A549 treated with Hydrocortisone at 1 μM for 4 hours (cell line): ENCODE results near the gene SLC25A19. TPM values are rescaled to one million over a fixed set of nuclear protein-coding genes. Genes with fewer than 3 reads are reported as not detected.

ENCODE experiments used
- total RNA-seq: library from RNA; stranded (reverse); fragments of 200-300 nt; extraction: Qiagen RNA extraction; gene quantifications from 5 replicates; pipeline ENCODE4 v1.2.3, GENCODE V29; 2022

The SLC25A19 gene
- total RNA-seq = 17.3 to 18.6 TPM (median 17.9 TPM) in 5 replicates

GRCh38 chr17:75289115-75289831 lies at the start of gene SLC25A19:
TSS of gene SLC25A19 (minus strand) at chr17:75289433. CDS start at chr17:75286764, 2,669 bp downstream.

GRCh38 chr17:75270966-75271232 lies 18.3 kb downstream of the SLC25A19 start, which contains the start of gene MIF4GD:
TSS of gene MIF4GD (minus strand) at chr17:75271231. CDS start at chr17:75270195, 1,036 bp downstream.

DNA sequence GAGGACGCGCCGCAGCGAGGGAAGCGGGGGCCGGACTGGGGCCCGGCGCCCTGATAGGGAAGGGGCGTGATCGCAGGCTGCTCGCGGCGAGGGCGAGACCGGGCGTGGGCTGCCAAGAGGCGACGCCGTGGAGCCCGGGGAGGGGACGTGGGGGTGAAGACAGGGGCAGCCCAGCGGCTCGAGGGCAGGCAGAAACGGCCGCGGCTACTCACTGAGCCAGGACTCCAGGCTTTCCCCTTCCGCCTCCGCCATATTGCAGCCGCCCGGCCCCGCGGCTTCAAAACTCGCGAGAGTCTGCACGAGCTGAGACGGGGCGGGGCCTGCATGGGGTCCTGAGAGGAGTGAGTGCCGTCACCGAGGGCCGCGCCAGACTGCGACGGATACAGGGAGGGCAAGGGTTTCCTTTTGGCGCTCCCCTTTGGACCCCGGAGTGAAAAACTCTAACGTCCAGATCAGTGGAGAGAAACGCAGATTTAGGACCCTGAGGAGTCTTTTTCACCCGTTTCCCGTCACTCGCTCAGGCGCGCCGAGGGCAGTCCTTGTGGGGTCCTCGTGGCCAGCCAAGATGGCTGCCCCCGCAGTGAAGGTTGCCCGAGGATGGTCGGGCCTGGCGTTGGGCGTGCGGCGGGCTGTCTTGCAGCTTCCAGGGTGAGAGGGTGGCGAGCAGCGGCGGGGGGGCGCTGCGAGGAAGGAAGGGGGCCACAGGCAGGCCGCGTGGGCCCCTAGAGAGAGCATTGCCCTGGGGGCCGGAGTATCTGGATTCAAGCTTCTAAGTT lies 27.7 kb downstream of the SLC25A19 start, which contains the start of the genes GGA3 and MRPS7:
GGA3 (minus strand) TSS at position 271 of the 776 bp plus-strand sequence; CDS start at position 252, 19 bp downstream.
MRPS7 (plus strand) TSS at position 544 of the 776 bp plus-strand sequence; CDS start at position 566, 22 bp downstream.

Other genes with a start within 250 kb of the SLC25A19 start
- 481 to 533 TPM (median 504 TPM) in 5 replicates for gene ATP5PD, start 242.5 kb downstream of the SLC25A19 start, total RNA-seq
- 30.1 to 35.5 TPM (median 30.5 TPM) in 5 replicates for gene KCTD2, start 242.2 kb downstream of the SLC25A19 start, total RNA-seq
- 25.8 to 33.0 TPM (median 29.0 TPM) in 5 replicates for gene SLC16A5, start 201.5 kb downstream of the SLC25A19 start, total RNA-seq
- gene ARMC7, start 179.5 kb downstream of the SLC25A19 start, total RNA-seq = 16.6 to 20.8 TPM (median 17.5 TPM) in 5 replicates
- gene NT5C, start 157.7 kb downstream of the SLC25A19 start, total RNA-seq = 81.2 to 127 TPM (median 122 TPM) in 5 replicates
- 670 to 830 TPM (median 736 TPM) in 5 replicates for gene JPT1, start 134.9 kb downstream of the SLC25A19 start, total RNA-seq
- gene SUMO2, start 106.5 kb downstream of the SLC25A19 start, total RNA-seq = 258 to 388 TPM (median 378 TPM) in 5 replicates
- 96.4 to 110 TPM (median 98.5 TPM) in 5 replicates for gene NUP85, start 83.8 kb downstream of the SLC25A19 start, total RNA-seq
- 26.2 to 28.9 TPM (median 28.0 TPM) in 5 replicates for gene GGA3, start 27.8 kb downstream of the SLC25A19 start, total RNA-seq
- 143 to 179 TPM (median 172 TPM) in 5 replicates for gene MRPS7, start 27.6 kb downstream of the SLC25A19 start, total RNA-seq
- gene MIF4GD, start 18.2 kb downstream of the SLC25A19 start, total RNA-seq = 33.7 to 38.5 TPM (median 37.6 TPM) in 5 replicates
- gene GRB2, start 116.2 kb upstream of the SLC25A19 start, total RNA-seq = 89.5 to 97.6 TPM (median 93.5 TPM) in 5 replicates
- 36.6 to 51.1 TPM (median 43.7 TPM) in 5 replicates for gene TMEM94, start 167.2 kb upstream of the SLC25A19 start, total RNA-seq
- 9.0 to 13.3 TPM (median 10.1 TPM) in 5 replicates for gene CASKIN2, start 226.1 kb upstream of the SLC25A19 start, total RNA-seq
- 29.6 to 42.0 TPM (median 40.4 TPM) in 5 replicates for gene TSEN54, start 227.1 kb upstream of the SLC25A19 start, total RNA-seq
- 20.2 to 35.0 TPM (median 30.2 TPM) in 5 replicates for gene LLGL2, start 236.3 kb upstream of the SLC25A19 start, total RNA-seq